ENCODE measurements around the gene SLC35D2. TPM values are rescaled to one million over a fixed set of nuclear protein-coding genes. Genes with fewer than 3 reads are reported as not detected.
"Not testable (repeated sequence)": the region's sequence is repeated elsewhere in the genome, so short reads cannot be mapped to it uniquely, and the experiment has no call there.

SLC35D2 gene
- polyA plus RNA-seq, 3 donors: 38.3 to 44.0 (median 40.2) TPM

GRCh38 chr9:96362119-96362518 is 21.4 kb downstream of the SLC35D2 start:
- DNase-seq (ENCODE audit: low read depth in 3 of 3, low spot score in 2 of 3): not testable (repeated sequence)

GRCh38 chr9:96361668-96362067 is 21.8 kb downstream of the SLC35D2 start:
- no peak for DNase-seq (ENCODE audit: low read depth in 3 of 3, low spot score in 2 of 3)

GRCh38 chr9:96360976-96361375 is 22.5 kb downstream of the SLC35D2 start:
- DNase-seq (ENCODE audit: low read depth in 3 of 3, low spot score in 2 of 3): no peak

GRCh38 chr9:96360523-96360922 is 23.0 kb downstream of the SLC35D2 start:
- not testable (repeated sequence) for DNase-seq (ENCODE audit: low read depth in 3 of 3, low spot score in 2 of 3)

GRCh38 chr9:96350866-96351265 is 32.6 kb downstream of the SLC35D2 start:
- DNase-seq (ENCODE audit: low read depth in 3 of 3, low spot score in 2 of 3): no peak

- no peak for DNase-seq (ENCODE audit: low read depth in 3 of 3, low spot score in 2 of 3)
These were observed 35.2 kb downstream of the SLC35D2 start for GRCh38 chr9:96348261-96348660.

- DNase-seq (ENCODE audit: low read depth in 3 of 3, low spot score in 2 of 3): no peak
These were observed 38.0 kb downstream of the SLC35D2 start for GRCh38 chr9:96345551-96345950.

- no peak for DNase-seq (ENCODE audit: low read depth in 3 of 3, low spot score in 2 of 3)
These were observed 38.9 kb downstream of the SLC35D2 start for GRCh38 chr9:96344458-96345180.

GRCh38 chr9:96343515-96344360 is 39.8 kb downstream of the SLC35D2 start:
- DNase-seq (ENCODE audit: low read depth in 3 of 3, low spot score in 2 of 3): no peak

- DNase-seq (ENCODE audit: low read depth in 3 of 3, low spot score in 2 of 3): peak in 2 of 3 donors; percentile 20 to 29
These were observed 40.8 kb downstream of the SLC35D2 start for GRCh38 chr9:96342571-96343245.

GRCh38 chr9:96340707-96341106 is 42.8 kb downstream of the SLC35D2 start:
- DNase-seq (ENCODE audit: low read depth in 3 of 3, low spot score in 2 of 3): no peak

GRCh38 chr9:96338299-96338698 is 45.2 kb downstream of the SLC35D2 start:
- DNase-seq (ENCODE audit: low read depth in 3 of 3, low spot score in 2 of 3): no peak

GRCh38 chr9:96333958-96334357 is 49.6 kb downstream of the SLC35D2 start:
- DNase-seq (ENCODE audit: low read depth in 3 of 3, low spot score in 2 of 3): no peak

- no peak for DNase-seq (ENCODE audit: low read depth in 3 of 3, low spot score in 2 of 3)
These were observed 52.1 kb downstream of the SLC35D2 start for GRCh38 chr9:96331236-96331947.

- peak in 1 of 3 donors; percentile 35 for DNase-seq (ENCODE audit: low read depth in 3 of 3, low spot score in 2 of 3)
These were observed 55.7 kb downstream of the SLC35D2 start for GRCh38 chr9:96327694-96328352.

GRCh38 chr9:96323169-96323568 is 60.3 kb downstream of the SLC35D2 start:
- DNase-seq (ENCODE audit: low read depth in 3 of 3, low spot score in 2 of 3): no peak

- not testable (repeated sequence) for DNase-seq (ENCODE audit: low read depth in 3 of 3, low spot score in 2 of 3)
These were observed 60.8 kb downstream of the SLC35D2 start for GRCh38 chr9:96322736-96323135.

GRCh38 chr9:96322210-96322609 is 61.3 kb downstream of the SLC35D2 start:
- not testable (repeated sequence) for DNase-seq (ENCODE audit: low read depth in 3 of 3, low spot score in 2 of 3)

GRCh38 chr9:96321515-96321914 is 62.0 kb downstream of the SLC35D2 start:
- DNase-seq (ENCODE audit: low read depth in 3 of 3, low spot score in 2 of 3): no peak

- DNase-seq (ENCODE audit: low read depth in 3 of 3, low spot score in 2 of 3): no peak
These were observed 62.7 kb downstream of the SLC35D2 start for GRCh38 chr9:96320749-96321280.
